ENCODE results near the gene ZNF479.
"Not testable (repeated sequence)": the region's sequence is repeated elsewhere in the genome, so short reads cannot be mapped to it uniquely, and the experiment has no call there.

Gene ZNF479

GRCh38 chr7:57132336-57132735 lies at the start of gene ZNF479:
Gene ZNF479, minus strand, starts transcription at chr7:57132436. Its CDS starts 112 bp downstream, at chr7:57132324.
- DNase-seq, result not testable (repeated sequence)

- no peak for DNase-seq
These were observed 49.8 kb upstream of the ZNF479 start for GRCh38 chr7:57182031-57182430.

GRCh38 chr7:57181281-57181680 lies 49.0 kb upstream of the ZNF479 start:
- DNase-seq, result no peak

- no peak for DNase-seq
These were observed 47.7 kb upstream of the ZNF479 start for GRCh38 chr7:57179776-57180415.

- no peak for DNase-seq
These were observed 46.5 kb upstream of the ZNF479 start for GRCh38 chr7:57178768-57179139.

- DNase-seq, result no peak
These were observed 45.9 kb upstream of the ZNF479 start for GRCh38 chr7:57177856-57178767.

GRCh38 chr7:57176928-57177635 lies 44.8 kb upstream of the ZNF479 start:
- no peak for DNase-seq

- DNase-seq, result no peak
These were observed 33.2 kb upstream of the ZNF479 start for GRCh38 chr7:57165285-57165899.

- DNase-seq, result not testable (repeated sequence)
These were observed 12.0 kb downstream of the ZNF479 start for GRCh38 chr7:57120123-57120784.

Measured in midbrain (tissue), 1 donor.